ENCODE measurements around the gene KCNJ3. TPM values are rescaled to one million over a fixed set of nuclear protein-coding genes. Genes with fewer than 3 reads are reported as not detected.

Gene KCNJ3
- total RNA-seq, 1 experiment from 2014 or later: 0.11 TPM

GRCh38 chr2:154698721-154699574, 453 bp downstream of the KCNJ3 start:
- H3T11ph ChIP-seq (ENCODE audit: low read length): no peak overlapping the region
- no peak overlapping the region for H3K18ac ChIP-seq (ENCODE audit: insufficient read length, low read depth, low read length)
- no peak overlapping the region for H2BK20ac ChIP-seq (ENCODE audit: low read depth, low read length, poor library complexity, severe bottlenecking)
- H2BK5ac ChIP-seq (ENCODE audit: insufficient read length, low read length): no peak overlapping the region
- H3K23ac ChIP-seq (ENCODE audit: insufficient read length, low read depth, low read length): no peak overlapping the region
- no peak for TF ChIP-seq CTCF (conservative IDR thresholded peaks at IDR 0.05)
- H3K36me3 Mint-ChIP-seq (ENCODE audit: insufficient read depth in 1 of 3, low read depth in 3 of 3): peaks cover 0 to 2% (median 0%) of the 10 kb centered on the region in 3 experiments; a peak in 1 of 7 replicates
- WGBS (ENCODE audit: extremely low coverage, insufficient read length, low lambda C conversion rate): no CpG with 5 or more reads among the region's 60 CpGs
- H4K20me1 ChIP-seq (ENCODE audit: control insufficient read depth, insufficient read depth, insufficient read length): no peaks in the 10 kb centered on the region
- no peaks in the 10 kb centered on the region for H3K79me2 ChIP-seq (ENCODE audit: insufficient read depth, low read length)
- H3K4ac ChIP-seq (ENCODE audit: low read depth, low read length): no peak overlapping the region
- no peaks in the 10 kb centered on the region for H3K9me3 Mint-ChIP-seq
- peak overlapping the region; percentile 38 for H3K4me2 ChIP-seq (ENCODE audit: insufficient read depth, insufficient read length, low read length)
- no peak overlapping the region for H4K5ac ChIP-seq (ENCODE audit: insufficient read length, low read depth, low read length)
- H3K14ac ChIP-seq (ENCODE audit: insufficient read depth, low read length): no peak overlapping the region
- DNase-seq: no peak
- no peaks in the 10 kb centered on the region; the same call in 1 of the 2 replicates for H3K27me3 ChIP-seq (ENCODE audit: insufficient read depth, low read length)
- H3K27ac ChIP-seq (ENCODE audit: insufficient read length, low read depth, low read length): no peak overlapping the region
- peaks cover 10% of the 10 kb centered on the region for H3K23me2 ChIP-seq (ENCODE audit: insufficient read length, low read depth, low read length, poor library complexity, severe bottlenecking)
- H3K4me3 Mint-ChIP-seq: peak overlapping the region; percentile 52 to 75
- no peaks in the 10 kb centered on the region for H3K79me1 ChIP-seq (ENCODE audit: insufficient read depth, low read depth, low read length, poor library complexity, severe bottlenecking)
- H4K8ac ChIP-seq (replicated peaks; ENCODE audit: insufficient read length, low read depth, low read length): no peak overlapping the region
- H3K56ac ChIP-seq (ENCODE audit: insufficient read length, low read depth, low read length): no peak overlapping the region
- no peaks in the 10 kb centered on the region for H3K9me3 ChIP-seq (ENCODE audit: control insufficient read depth, low read depth, low read length)
- no peak overlapping the region for H2BK120ac ChIP-seq (ENCODE audit: low read depth, low read length, poor library complexity, severe bottlenecking)
- no peak overlapping the region for H2BK15ac ChIP-seq (ENCODE audit: low read depth, low read length)
- H2AFZ ChIP-seq (ENCODE audit: low read length): no peak overlapping the region
- H3K4me1 ChIP-seq (ENCODE audit: insufficient read depth, low read length): no peaks in the 10 kb centered on the region
- H3K4me1 Mint-ChIP-seq: peaks cover 12 to 17% of the 10 kb centered on the region in 2 experiments
- H2AK5ac ChIP-seq (ENCODE audit: insufficient read length, low read length): no peak overlapping the region
- peaks cover 48% of the 10 kb centered on the region for H3K27me3 Mint-ChIP-seq (ENCODE audit: low read depth)
- no peak overlapping the region for H4K91ac ChIP-seq (ENCODE audit: insufficient read length, low read depth, low read length)
- no peak overlapping the region for H3K27ac Mint-ChIP-seq
- no peak overlapping the region for H2BK12ac ChIP-seq (ENCODE audit: insufficient read length, low read depth, low read length)
- H3K9ac ChIP-seq (ENCODE audit: extremely low read depth, insufficient read length, low read length): no peak overlapping the region
